Erythroblast (primary cell): Measurements from ENCODE around the gene IL23R.

Experiments used
- GATA1 ChIP-seq: IDR thresholded peaks from 2 replicates; pipeline ENCODE4 v1.6.1; 2011; ENCODE audit warnings: low read depth, mild to moderate bottlenecking, control low read depth, low read length, moderate library complexity
- POLR2A ChIP-seq: IDR thresholded peaks from 2 replicates; pipeline ENCODE4 v1.6.1; 2011; ENCODE audit warnings: mild to moderate bottlenecking, low read length

DNA sequence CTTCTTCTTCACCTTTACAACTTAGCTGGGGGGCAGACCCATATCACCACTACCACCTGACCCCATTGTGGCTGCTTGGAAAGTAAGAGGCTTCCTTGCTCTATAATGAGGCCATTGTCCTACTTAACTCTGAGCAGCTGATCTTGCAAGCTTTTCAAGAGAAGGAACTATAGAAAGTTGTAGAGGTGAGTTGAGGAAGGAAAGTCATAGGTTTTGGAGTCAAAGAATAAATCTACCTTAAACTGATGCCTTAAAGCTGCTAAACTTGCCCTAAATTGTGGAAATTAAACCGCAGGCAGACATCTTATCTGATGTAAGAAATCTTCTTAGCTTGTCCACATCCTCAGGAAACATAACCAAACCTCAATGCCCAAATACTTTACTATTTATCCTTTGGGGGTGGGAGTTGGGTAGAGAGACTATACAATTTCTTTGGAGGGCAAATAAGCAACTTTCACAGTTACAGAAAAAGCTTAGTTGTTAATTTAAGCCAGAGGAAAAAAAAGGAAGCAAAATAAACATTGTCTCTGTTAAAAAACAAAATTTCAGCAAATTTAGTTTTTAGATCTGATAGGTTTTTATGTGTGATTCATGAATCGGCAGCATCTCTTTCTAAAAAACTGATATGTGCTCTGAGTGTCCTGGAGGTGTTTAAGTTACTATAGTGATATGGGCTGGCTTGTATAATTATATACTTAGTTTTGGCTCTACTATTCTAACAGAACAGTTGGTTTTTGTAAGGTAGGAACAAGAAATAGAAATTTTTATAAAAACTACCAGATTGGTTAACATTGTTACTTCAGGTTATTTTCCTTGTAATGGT lies 4.7 kb downstream of the IL23R start:
- TF ChIP-seq POLR2A (no peak), GATA1 (no peak)
